NCI-H69 (cell line): ENCODE results near the gene ATG14.
A peak's percentile ranks its signal among the peaks of the same experiment; 100 is the strongest.
"Not testable (repeated sequence)": the region's sequence is repeated elsewhere in the genome, so short reads cannot be mapped to it uniquely, and the experiment has no call there.

ENCODE experiments used
- DNase-seq: peaks from one replicate; lab custom pipeline; 2025; lab: John Stamatoyannopoulos, UW

ATG14 gene, protein sequence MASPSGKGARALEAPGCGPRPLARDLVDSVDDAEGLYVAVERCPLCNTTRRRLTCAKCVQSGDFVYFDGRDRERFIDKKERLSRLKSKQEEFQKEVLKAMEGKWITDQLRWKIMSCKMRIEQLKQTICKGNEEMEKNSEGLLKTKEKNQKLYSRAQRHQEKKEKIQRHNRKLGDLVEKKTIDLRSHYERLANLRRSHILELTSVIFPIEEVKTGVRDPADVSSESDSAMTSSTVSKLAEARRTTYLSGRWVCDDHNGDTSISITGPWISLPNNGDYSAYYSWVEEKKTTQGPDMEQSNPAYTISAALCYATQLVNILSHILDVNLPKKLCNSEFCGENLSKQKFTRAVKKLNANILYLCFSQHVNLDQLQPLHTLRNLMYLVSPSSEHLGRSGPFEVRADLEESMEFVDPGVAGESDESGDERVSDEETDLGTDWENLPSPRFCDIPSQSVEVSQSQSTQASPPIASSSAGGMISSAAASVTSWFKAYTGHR

GRCh38 chr14:55411426-55412389, at the start of gene ATG14:
Gene ATG14, minus strand, starts transcription at chr14:55411830. Its CDS starts 8 bp downstream, at chr14:55411822.
- peak; percentile 93 for DNase-seq

DNA sequence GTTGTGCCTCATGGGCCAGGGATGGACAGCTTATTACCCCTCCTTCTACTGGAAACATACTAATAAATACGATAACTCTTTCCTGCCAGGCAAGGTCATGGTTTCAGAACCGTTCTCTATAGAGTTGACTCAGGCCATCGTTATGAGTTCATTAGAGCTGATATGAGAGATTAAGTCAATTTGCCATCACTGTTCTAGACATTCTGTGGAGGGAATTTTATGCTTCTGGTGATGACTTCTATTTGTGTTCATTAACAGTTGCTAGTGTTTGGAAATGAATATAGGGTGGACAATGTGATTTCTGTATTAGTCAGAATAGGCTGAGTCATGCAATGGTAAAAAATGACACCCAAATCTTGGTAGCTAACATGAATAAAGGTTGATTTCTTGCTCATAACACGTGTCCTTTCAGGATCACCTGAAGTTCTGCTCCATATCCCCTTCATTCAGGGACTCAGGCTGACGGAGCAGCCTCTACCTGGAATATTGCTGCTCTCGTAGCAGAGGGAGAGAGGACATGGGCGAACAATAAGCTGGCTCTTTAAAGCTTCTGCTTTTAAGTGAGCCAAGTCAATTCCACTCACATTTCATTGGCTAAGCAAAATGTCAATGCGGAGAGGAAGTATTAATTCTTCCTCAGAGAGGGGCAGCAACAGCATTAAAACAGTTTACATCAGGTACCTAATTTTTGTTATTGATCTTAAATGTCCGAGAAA, 47.3 kb upstream of the ATG14 start:
- DNase-seq, result no peak

GRCh38 chr14:55457496-55457895, 45.9 kb upstream of the ATG14 start:
- DNase-seq, result no peak

DNA sequence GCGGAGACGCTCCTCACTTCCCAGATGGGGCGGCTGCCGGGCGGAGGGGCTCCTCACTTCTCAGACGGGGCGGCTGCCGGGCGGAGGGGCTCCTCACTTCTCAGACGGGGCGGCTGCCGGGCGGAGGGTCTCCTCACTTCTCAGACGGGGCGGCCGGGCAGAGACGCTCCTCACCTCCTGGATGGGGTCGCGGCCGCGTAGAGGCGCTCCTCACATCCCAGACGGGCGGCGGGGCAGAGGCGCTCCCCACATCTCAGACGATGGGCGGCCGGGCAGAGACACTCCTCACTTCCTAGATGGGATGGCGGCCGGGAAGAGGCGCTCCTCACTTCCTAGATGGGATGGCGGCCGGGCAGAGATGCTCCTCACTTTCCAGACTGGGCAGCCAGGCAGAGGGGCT, 44.8 kb upstream of the ATG14 start:
- not testable (repeated sequence) for DNase-seq

GRCh38 chr14:55454264-55455002, 42.8 kb upstream of the ATG14 start:
- peak; percentile 98 for DNase-seq

GRCh38 chr14:55451950-55452349, 40.3 kb upstream of the ATG14 start:
- no peak for DNase-seq

DNA sequence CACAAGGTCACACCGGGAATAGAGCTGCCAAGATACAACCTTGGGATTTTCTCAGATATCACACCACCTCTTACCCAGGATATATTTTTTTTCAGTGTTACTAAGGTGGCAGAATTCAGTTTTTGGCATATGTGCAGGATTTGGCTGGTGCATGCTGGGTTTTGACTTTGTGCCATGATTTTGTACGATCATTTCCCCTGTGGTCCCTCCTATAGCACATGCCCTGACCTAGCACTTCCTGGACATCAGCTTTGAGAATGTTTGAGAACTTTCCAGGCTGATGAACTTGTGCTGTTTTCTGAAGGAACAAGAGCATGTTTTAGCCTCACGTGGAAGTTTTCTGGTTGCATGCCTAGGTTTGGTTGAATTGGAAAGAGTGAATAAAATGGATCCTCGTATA, 39.8 kb upstream of the ATG14 start:
- peak; percentile 65 for DNase-seq

DNA sequence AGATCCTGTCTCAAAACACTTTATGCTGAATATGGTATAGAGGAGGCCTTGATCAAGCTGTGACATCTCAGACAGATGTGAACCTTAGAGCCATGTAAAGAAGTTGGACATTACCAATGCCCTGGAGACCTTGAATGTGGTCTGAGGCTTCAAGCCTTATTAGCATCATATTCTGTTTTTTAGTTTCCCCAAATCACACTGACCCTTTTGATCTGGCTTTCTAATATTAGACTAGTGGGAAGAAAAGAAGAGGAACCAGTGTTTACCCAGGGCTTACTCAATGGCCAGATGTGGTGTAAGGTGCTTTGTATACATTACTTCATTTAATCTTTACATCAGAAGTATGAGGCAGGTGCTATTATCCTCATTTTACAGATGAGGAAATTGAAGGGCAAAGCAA, 39.4 kb upstream of the ATG14 start:
- DNase-seq, result peak; percentile 65

- peak; percentile 45 for DNase-seq
Observed at GRCh38 chr14:55450539-55450938, 38.9 kb upstream of the ATG14 start.

DNA sequence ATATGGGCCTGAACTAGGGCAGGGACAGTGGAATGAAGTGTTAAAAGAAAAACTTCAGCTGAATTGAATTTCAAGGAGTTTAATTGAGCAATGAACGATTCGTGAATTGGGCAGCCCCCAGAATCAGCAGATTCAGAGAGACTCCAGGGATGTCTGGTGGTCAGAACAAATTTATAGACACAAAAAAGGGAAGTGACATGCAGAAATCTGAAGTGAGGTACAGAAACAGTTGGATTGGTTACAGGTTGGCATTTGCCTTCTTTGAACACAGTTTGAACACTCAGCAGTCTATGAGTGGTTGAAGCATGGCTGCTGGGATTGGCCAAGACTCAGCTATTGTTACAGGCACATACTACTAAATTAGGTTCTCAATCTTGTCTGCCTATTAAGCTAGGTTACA, 38.5 kb upstream of the ATG14 start:
- no peak for DNase-seq

DNA sequence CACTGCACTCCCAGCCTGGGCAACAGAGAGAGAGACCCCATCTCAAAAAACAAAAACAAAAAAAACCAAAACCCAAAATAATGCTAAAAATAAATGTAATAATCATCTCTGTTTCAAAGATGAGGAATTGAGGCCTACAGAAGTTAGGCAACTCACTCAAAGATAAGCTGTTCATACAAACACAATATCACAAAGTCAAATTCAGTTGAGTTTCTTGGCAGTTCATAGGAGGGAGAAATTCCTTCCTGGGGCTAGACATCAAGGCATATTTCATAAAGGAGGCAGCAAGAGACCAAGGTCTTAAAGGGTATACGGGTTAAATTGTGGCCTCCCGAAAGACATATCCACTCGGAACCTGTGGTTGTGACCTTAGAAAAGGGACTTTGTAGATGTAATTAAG, 37.5 kb upstream of the ATG14 start:
- DNase-seq, result no peak

DNA sequence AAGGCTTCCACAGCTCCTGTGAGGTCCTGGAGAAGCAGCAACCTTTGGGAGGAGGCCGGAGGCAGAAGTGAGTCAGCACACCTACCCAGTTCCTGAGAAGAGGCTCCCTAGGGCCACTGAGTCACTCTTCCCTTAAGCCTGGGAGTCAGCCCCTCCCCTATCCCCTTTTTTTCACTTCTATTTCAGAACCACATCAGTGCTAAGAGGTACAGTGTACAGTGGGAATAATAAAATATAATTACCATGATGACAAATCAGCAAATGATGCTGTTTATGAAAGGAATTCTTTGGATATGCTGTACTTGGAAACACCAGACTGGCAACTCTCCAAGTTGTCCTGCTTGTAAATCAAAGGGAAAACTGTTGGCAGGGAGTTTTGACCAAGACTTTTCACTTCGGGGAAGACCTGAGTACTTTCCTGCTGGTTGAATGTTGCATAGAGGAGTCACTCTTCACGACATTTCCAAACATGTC, 36.5 kb upstream of the ATG14 start:
- peak; percentile 81 for DNase-seq

GRCh38 chr14:55446833-55447232, 35.2 kb upstream of the ATG14 start:
- DNase-seq, result no peak

DNA sequence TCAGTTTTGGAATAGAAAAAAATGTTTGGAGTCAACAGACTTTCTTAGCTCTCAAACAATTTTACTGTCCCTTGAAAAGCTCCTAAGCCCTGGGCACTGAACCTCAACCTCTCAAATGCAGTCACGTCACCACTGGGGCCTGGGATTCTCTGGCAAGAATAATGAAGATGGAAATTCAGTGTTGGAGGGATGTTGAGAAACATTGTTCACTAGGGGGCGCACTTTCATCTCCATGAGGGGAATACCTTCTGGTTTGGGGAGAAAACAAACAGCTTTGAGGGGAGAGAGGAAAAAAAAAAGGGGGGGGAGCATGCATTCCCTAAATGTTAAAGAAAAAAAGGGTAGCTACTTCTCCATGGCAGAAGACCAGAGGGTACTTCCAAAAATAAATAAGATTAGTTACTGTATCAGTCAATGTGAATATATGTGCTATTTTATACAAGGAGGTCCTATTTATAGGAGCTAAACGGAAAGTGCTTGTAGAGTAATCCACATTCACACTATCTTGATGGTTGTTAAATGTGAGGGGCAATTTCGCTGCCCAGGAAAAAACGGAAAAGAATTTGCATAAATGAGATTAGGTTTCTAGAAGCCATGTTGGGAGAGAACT, 34.6 kb upstream of the ATG14 start:
- DNase-seq, result peak; percentile 90

GRCh38 chr14:55441286-55441685, 29.7 kb upstream of the ATG14 start:
- DNase-seq, result no peak

DNA sequence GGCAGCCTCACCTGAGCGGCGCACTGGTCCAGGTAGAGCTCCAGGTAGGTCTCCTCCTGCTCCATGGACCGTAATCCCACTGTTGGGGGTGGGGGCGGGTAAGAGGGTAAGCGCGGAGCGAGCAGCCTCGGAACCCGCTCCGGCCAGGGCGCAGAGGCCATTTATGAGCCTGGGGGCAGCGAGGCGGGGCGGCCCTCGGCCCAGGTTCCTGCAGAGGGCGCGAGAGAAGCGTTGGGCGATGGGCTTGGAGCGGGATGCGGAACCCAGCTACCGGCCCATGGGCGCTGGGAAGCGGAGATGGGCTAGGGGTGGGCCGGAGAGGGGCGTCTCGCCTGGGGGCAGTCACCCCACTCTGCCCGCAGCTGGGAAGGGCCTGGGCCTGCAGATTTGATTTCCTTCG, 28.8 kb upstream of the ATG14 start, which contains the start of gene TBPL2:
Gene TBPL2 (minus strand): TSS at position 232 of the 400 bp plus-strand sequence. CDS start 167 bp downstream, at position 65.
- DNase-seq, result no peak

- DNase-seq, result peak; percentile 83
Observed at GRCh38 chr14:55438066-55438683, 26.5 kb upstream of the ATG14 start.

GRCh38 chr14:55436931-55437330, 25.3 kb upstream of the ATG14 start:
- DNase-seq, result no peak

GRCh38 chr14:55436519-55436918, 24.9 kb upstream of the ATG14 start:
- DNase-seq, result no peak

GRCh38 chr14:55434805-55435174, 23.2 kb upstream of the ATG14 start:
- peak; percentile 48 for DNase-seq
